Osteoblast (primary cell): Measurements from ENCODE around the gene FAM210B. TPM values are rescaled to one million over a fixed set of nuclear protein-coding genes. Genes with fewer than 3 reads are reported as not detected.

ENCODE experiments used
- DNase-seq: peaks from one replicate; pipeline ENCODE4 v3.0.0; 2011; ENCODE audit warnings: low spot score, mixed read lengths; ENCODE audit not compliant: insufficient read length; ENCODE audit errors: missing footprints
- H2AFZ ChIP-seq: 2 replicates; pipeline ENCODE4 v1.6.0; 2011; ENCODE audit warnings: mild to moderate bottlenecking, low read length
- H3K27ac ChIP-seq: 2 replicates; pipeline ENCODE4 v1.5.1; 2011; ENCODE audit warnings: mild to moderate bottlenecking, low read depth, low read length, moderate library complexity
- H3K27me3 ChIP-seq: 2 replicates; pipeline ENCODE4 v1.6.0; 2012; ENCODE audit warnings: mild to moderate bottlenecking, control low read depth, inconsistent platforms, low read length, moderate library complexity; ENCODE audit not compliant: insufficient read depth
- H3K36me3 ChIP-seq: 2 replicates; pipeline ENCODE4 v1.5.1; 2011; ENCODE audit warnings: mild to moderate bottlenecking, low read length, control low read depth, moderate library complexity; ENCODE audit not compliant: insufficient read depth
- H3K4me1 ChIP-seq: 2 replicates; pipeline ENCODE4 v1.5.1; 2011; ENCODE audit warnings: mild to moderate bottlenecking, low read length, control low read depth, moderate library complexity; ENCODE audit not compliant: insufficient read depth
- H3K4me2 ChIP-seq: 2 replicates; pipeline ENCODE4 v1.6.0; 2011; ENCODE audit warnings: mild to moderate bottlenecking, low read length; ENCODE audit not compliant: insufficient read depth
- H3K4me3 ChIP-seq: fragments of 200-600 bp; sonication (generic); 3 replicates; pipeline ENCODE4 v1.5.1; 2012; ENCODE audit warnings: mild to moderate bottlenecking, low read length, inconsistent platforms; ENCODE audit not compliant: insufficient read depth
- H3K79me2 ChIP-seq: 2 replicates; pipeline ENCODE4 v1.6.0; 2012; ENCODE audit warnings: mild to moderate bottlenecking, low read length, control low read depth, inconsistent platforms; ENCODE audit not compliant: insufficient read depth
- H3K9me3 ChIP-seq: 2 replicates; pipeline ENCODE4 v1.5.1; 2011; ENCODE audit warnings: low read depth, low read length, control low read depth
- H4K20me1 ChIP-seq: 2 replicates; pipeline ENCODE4 v1.6.0; 2012; ENCODE audit warnings: mild to moderate bottlenecking, low read length, control low read depth; ENCODE audit not compliant: insufficient read depth
- total RNA-seq: library from RNA; depleted of rRNA; stranded (reverse); fragments of >200 nt; gene quantifications from 2 replicates; pipeline ENCODE4 v1.2.3, GENCODE V29; 2012
- TF ChIP-seq, protein P1 (sequence below): IDR thresholded peaks from 2 replicates; pipeline ENCODE4 v1.5.1; 2011; ENCODE audit warnings: mild to moderate bottlenecking, low read depth, low read length, moderate library complexity; ENCODE audit errors: extremely low read depth

FAM210B gene
- total RNA-seq, 1 donor = 69.5 TPM

DNA sequence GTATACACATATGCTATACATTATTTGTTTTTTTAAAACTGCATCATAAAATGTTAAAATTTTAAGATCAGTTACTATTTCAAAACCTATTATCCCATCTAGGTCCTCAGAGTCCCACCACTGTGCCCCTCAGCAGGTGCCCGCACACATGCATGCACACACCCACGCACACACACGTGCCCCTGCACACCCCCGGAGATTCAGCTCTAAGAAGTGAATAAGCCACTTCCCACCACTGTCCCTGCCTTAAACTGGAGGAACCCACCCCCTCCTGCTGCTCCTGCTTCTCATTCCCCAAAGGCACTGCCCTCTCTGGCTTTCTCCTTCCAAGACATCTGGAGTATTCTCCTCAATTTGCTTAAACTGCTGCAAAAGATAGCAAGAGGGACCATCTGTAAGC is 5.4 kb upstream of the FAM210B start:
- H3K4me3 ChIP-seq = no peak overlapping the region

DNA sequence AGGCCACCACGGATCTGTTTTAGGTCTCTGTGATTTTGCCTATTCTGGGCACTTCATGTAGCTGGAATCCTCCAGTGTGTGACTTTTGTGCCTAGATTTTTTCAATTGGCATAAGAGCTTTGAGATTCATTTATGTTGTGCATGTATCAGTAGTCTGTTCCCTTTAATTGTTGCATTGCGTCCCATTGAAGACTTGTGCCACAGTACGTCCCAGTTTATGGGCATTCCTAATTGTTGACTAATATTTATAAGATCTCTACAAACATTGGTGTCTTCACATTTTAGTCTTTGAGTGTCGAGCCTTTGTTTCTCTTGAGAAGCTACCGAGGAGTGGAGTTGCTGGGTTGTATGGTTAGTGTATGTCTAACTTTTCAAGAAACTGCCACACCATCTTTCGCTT is 704 bp upstream of the FAM210B start:
- Histone ChIP-seq H3K9me3 (no peaks in the 10 kb centered on the region), H3K4me2 (peak overlapping the region; percentile 71), H3K79me2 (peaks cover 28% of the 10 kb centered on the region), H3K27ac (no peak overlapping the region), H3K4me3 (peak overlapping the region; percentile 75), H4K20me1 (peaks cover 2% of the 10 kb centered on the region), H3K4me1 (peaks cover 13% of the 10 kb centered on the region), H2AFZ (peak overlapping the region; percentile 64), H3K36me3 (no peaks in the 10 kb centered on the region), H3K27me3 (no peaks in the 10 kb centered on the region)
- TF ChIP-seq, protein P1, sequence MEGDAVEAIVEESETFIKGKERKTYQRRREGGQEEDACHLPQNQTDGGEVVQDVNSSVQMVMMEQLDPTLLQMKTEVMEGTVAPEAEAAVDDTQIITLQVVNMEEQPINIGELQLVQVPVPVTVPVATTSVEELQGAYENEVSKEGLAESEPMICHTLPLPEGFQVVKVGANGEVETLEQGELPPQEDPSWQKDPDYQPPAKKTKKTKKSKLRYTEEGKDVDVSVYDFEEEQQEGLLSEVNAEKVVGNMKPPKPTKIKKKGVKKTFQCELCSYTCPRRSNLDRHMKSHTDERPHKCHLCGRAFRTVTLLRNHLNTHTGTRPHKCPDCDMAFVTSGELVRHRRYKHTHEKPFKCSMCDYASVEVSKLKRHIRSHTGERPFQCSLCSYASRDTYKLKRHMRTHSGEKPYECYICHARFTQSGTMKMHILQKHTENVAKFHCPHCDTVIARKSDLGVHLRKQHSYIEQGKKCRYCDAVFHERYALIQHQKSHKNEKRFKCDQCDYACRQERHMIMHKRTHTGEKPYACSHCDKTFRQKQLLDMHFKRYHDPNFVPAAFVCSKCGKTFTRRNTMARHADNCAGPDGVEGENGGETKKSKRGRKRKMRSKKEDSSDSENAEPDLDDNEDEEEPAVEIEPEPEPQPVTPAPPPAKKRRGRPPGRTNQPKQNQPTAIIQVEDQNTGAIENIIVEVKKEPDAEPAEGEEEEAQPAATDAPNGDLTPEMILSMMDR = no peak
- DNase-seq = no peak

More for the DNA sequence above, 5.4 kb upstream of the FAM210B start:
- no peak overlapping the region for H2AFZ ChIP-seq
- no peak overlapping the region for H3K27ac ChIP-seq
- peak; percentile 43 for DNase-seq
- TF ChIP-seq, protein P1 = no peak
- no peaks in the 10 kb centered on the region for H3K36me3 ChIP-seq
- H3K9me3 ChIP-seq = no peaks in the 10 kb centered on the region
- H3K4me2 ChIP-seq = no peak overlapping the region
- no peaks in the 10 kb centered on the region for H3K27me3 ChIP-seq
- H3K4me1 ChIP-seq = peaks cover 9% of the 10 kb centered on the region
- no peaks in the 10 kb centered on the region for H4K20me1 ChIP-seq
- H3K79me2 ChIP-seq = no peaks in the 10 kb centered on the region

- Histone ChIP-seq H3K36me3 (peaks cover 5% of the 10 kb centered on the region), H4K20me1 (peaks cover 12% of the 10 kb centered on the region), H3K4me1 (peaks cover 14% of the 10 kb centered on the region), H3K9me3 (no peaks in the 10 kb centered on the region), H3K79me2 (peaks cover 42% of the 10 kb centered on the region), H3K27me3 (no peaks in the 10 kb centered on the region), H3K27ac (peak overlapping the region; percentile 62), H2AFZ (peak overlapping the region; percentile 87), H3K4me2 (peak overlapping the region; percentile 89), H3K4me3 (peak overlapping the region; percentile 75)
- TF ChIP-seq, protein P1 = no peak
- DNase-seq = peak; percentile 92
Observed at GRCh38 chr20:56359212-56360132, 698 bp downstream of the FAM210B start.
